Measurements from ENCODE around the gene PACS2. TPM values are rescaled to one million over a fixed set of nuclear protein-coding genes. Genes with fewer than 3 reads are reported as not detected.
A peak's percentile ranks its signal among the peaks of the same experiment; 100 is the strongest.

Gene PACS2
- total and polyA plus RNA-seq, 2 of the 4 experiments (the other 2 are of a cell fraction), result 15.6 to 32.2 TPM

- dilution Hi-C loops (cut with HindIII; ENCODE audit: low sequenced_read_pairs, unreplicated experiment) (no loop called here), intact Hi-C loops (cut with micrococcal nuclease) (no loop called here), in situ Hi-C loops (cut with MboI; ENCODE audit: low sequenced_read_pairs) (no loop called here)
- no TSS peak for BruUV-seq (replicated peaks)
- peaks cover 10% of the 10 kb centered on the region; the same call in 1 of the 2 replicates for H3K9me1 ChIP-seq (ENCODE audit: insufficient read depth, low read length)
- H4K20me1 ChIP-seq (ENCODE audit: insufficient read depth, low read length), result peaks cover 14% of the 10 kb centered on the region
- H3K27me3 ChIP-seq (ENCODE audit: control insufficient read depth, insufficient read depth, low read length), result no peaks in the 10 kb centered on the region
- no peak overlapping the region for H3K27ac ChIP-seq (ENCODE audit: insufficient read depth, low read length)
- H2BK120ac ChIP-seq (ENCODE audit: low read depth, low read length), result no peak overlapping the region
- H2AK5ac ChIP-seq (ENCODE audit: low read depth, low read length), result no peak overlapping the region
- H3K14ac ChIP-seq (replicated peaks; ENCODE audit: low read depth, low read length), result no peak overlapping the region
- no peak overlapping the region for H2AK9ac ChIP-seq (replicated peaks; ENCODE audit: low read depth, low read length, poor library complexity)
- no peak overlapping the region for H2BK20ac ChIP-seq (ENCODE audit: low read depth, low read length)
- H3K56ac ChIP-seq (ENCODE audit: extremely low read depth, insufficient read depth, low read length), result no peak overlapping the region
- no peak overlapping the region for H4K5ac ChIP-seq (ENCODE audit: low read depth, low read length)
- peak overlapping the region; percentile 16; the same call in 1 of the 2 replicates for H3K23ac ChIP-seq (ENCODE audit: low read depth, low read length)
- peaks cover 4 to 30% of the 10 kb centered on the region in 2 experiments; a peak in 3 of 4 replicates for H3K79me1 ChIP-seq (ENCODE audit: low read depth in 1 of 2, low read length in 2 of 2)
- peaks cover 3% of the 10 kb centered on the region; the same call in 1 of the 2 replicates for H3K36me3 ChIP-seq (ENCODE audit: control insufficient read depth, insufficient read depth, low read length)
- ATAC-seq (ENCODE audit: low read depth) (no peak), DNase-seq (no peak)
- no peak overlapping the region for H2BK15ac ChIP-seq (ENCODE audit: low read depth, low read length)
- H3K4me3 ChIP-seq (ENCODE audit: insufficient read depth, low read depth, low read length), result no peak overlapping the region
- no peak overlapping the region for H4K8ac ChIP-seq (ENCODE audit: low read depth in 2 of 2, low read length in 2 of 2)
- POLR2A ChIA-PET (ENCODE audit: unreplicated experiment), result no interaction called here
- H3K4me1 ChIP-seq (ENCODE audit: control insufficient read depth, insufficient read depth, low read length), result peaks cover 18% of the 10 kb centered on the region
- H3K4ac ChIP-seq (ENCODE audit: low read depth, low read length), result no peak overlapping the region
- no peak overlapping the region for H2BK5ac ChIP-seq (ENCODE audit: low read depth, low read length, poor library complexity, severe bottlenecking)
- no peak overlapping the region for H2AFZ ChIP-seq (replicated peaks; ENCODE audit: low read length, poor library complexity)
- TF ChIP-seq CEBPB (IDR thresholded peaks at IDR 0.05; ENCODE audit: low read depth, low read length), result no peak
- 75% methylated on average over 2 of the region's 3 CpGs; no CpG with 5 or more reads in 1 of the 2 experiments for WGBS, 2 experiments (ENCODE audit: extremely low coverage in 2 of 2, insufficient read length in 1 of 2)
- H4K91ac ChIP-seq (ENCODE audit: insufficient read depth, low read depth, low read length), result no peak overlapping the region
- CTCF ChIA-PET, result no interaction called here
- no peak overlapping the region for H3K18ac ChIP-seq (ENCODE audit: low read depth, low read length)
- no peaks in the 10 kb centered on the region for H3K9me3 ChIP-seq (ENCODE audit: control insufficient read depth, insufficient read depth, low read length)
- no peak overlapping the region for H3K4me2 ChIP-seq (ENCODE audit: low read depth, low read length)
- no peak overlapping the region for H3K9ac ChIP-seq (ENCODE audit: low read depth, low read length)
Measured at GRCh38 chr14:105417690-105418121, 103.2 kb downstream of the PACS2 start.

Measured in IMR-90 (cell line).